Endodermal cell (in vitro differentiated cells): ENCODE data around the gene SERPINB10. TPM values are rescaled to one million over a fixed set of nuclear protein-coding genes. Genes with fewer than 3 reads are reported as not detected.
"Not testable (repeated sequence)": the region's sequence is repeated elsewhere in the genome, so short reads cannot be mapped to it uniquely, and the experiment has no call there.

Source experiments
- DNase-seq: peaks from one replicate; pipeline ENCODE4 v3.0.0-alpha.2; 2017
- H3K27ac ChIP-seq: 2 replicates; pipeline ENCODE4 v1.5.1; 2013; ENCODE audit warnings: mild to moderate bottlenecking, low read depth, low read length, moderate library complexity
- H3K27me3 ChIP-seq: 2 replicates; pipeline ENCODE4 v1.6.1; 2013; ENCODE audit warnings: mild to moderate bottlenecking, low read length, moderate library complexity; ENCODE audit not compliant: insufficient read depth, control insufficient read depth, poor library complexity, severe bottlenecking
- H3K36me3 ChIP-seq: 2 replicates; pipeline ENCODE4 v1.7.0; 2013; ENCODE audit warnings: mild to moderate bottlenecking, low read length, moderate library complexity; ENCODE audit not compliant: control insufficient read depth, insufficient read depth
- H3K4me1 ChIP-seq: one replicate; pipeline ENCODE4 v1.7.0; 2013; ENCODE audit warnings: low read length; ENCODE audit not compliant: control insufficient read depth, insufficient read depth
- H3K4me3 ChIP-seq: 2 replicates; pipeline ENCODE4 v1.5.1; 2013; ENCODE audit warnings: mild to moderate bottlenecking, low read length, moderate library complexity
- H3K9ac ChIP-seq: 2 replicates; pipeline ENCODE4 v1.6.1; 2013; ENCODE audit warnings: mild to moderate bottlenecking, low read length, moderate library complexity; ENCODE audit not compliant: poor library complexity, severe bottlenecking; ENCODE audit errors: extremely low read depth
- H3K9me3 ChIP-seq: 2 replicates; pipeline ENCODE4 v1.6.1; 2013; ENCODE audit warnings: mild to moderate bottlenecking, low read length, moderate library complexity; ENCODE audit not compliant: control insufficient read depth
- H3K27ac Mint-ChIP-seq: 2 replicates; pipeline ENCODE4 v1.8.0; 2020; ENCODE audit warnings: mixed read lengths
- H3K27me3 Mint-ChIP-seq: 2 replicates; pipeline ENCODE4 v1.8.0; 2021; ENCODE audit warnings: mild to moderate bottlenecking, mixed read lengths; ENCODE audit not compliant: insufficient read depth
- H3K36me3 Mint-ChIP-seq: 2 replicates; pipeline ENCODE4 v1.8.0; 2020; ENCODE audit warnings: low read depth, mixed read lengths
- H3K4me1 Mint-ChIP-seq: 2 replicates; pipeline ENCODE4 v1.8.0; 2020; ENCODE audit warnings: mixed read lengths
- H3K4me3 Mint-ChIP-seq: 2 replicates; pipeline ENCODE4 v1.8.0; 2020; ENCODE audit warnings: mild to moderate bottlenecking, moderate library complexity, mixed read lengths
- H3K9me3 Mint-ChIP-seq: 2 replicates; pipeline ENCODE4 v1.8.0; 2020; ENCODE audit warnings: mild to moderate bottlenecking, mixed read lengths
- WGBS, 2 experiments: methylation state at CpG; one replicate each; pipeline versions ENCODE4 v1.1.5 to v1.1.7; 2013; ENCODE audit warnings: missing lambda C conversion rate in 2 of 2, mixed read lengths in 1 of 2; ENCODE audit not compliant: insufficient coverage in 1 of 2, insufficient read length in 1 of 2; 5-methylcytosine and 5-hydroxymethylcytosine counted together
- total RNA-seq, 2 donors: library from RNA; stranded (reverse); fragmentation: NEBNext Ultra II Directional in 1 of 2; extraction: Animal tissue kit (Norgen Biotek cat#: 25700) in 1 of 2; gene quantifications; 2 replicates in 1 of 2; 3 replicates in 1 of 2; pipeline ENCODE4 v1.2.1, GENCODE V29; 2021
- TF ChIP-seq, protein P1 (sequence below): fragments of 200-600 bp; sonication (generic); conservative IDR thresholded peaks from 2 replicates; pipeline ENCODE4 v1.5.0; 2021; ENCODE audit warnings: antibody characterized with exemption, mild to moderate bottlenecking

SERPINB10 gene
- total RNA-seq, 2 donors from 2014 or later: not detected

- Histone ChIP-seq H3K27ac (no peak overlapping the region), H3K9me3 (no peaks in the 10 kb centered on the region), H3K4me3 (no peak overlapping the region), H3K36me3 (no peaks in the 10 kb centered on the region), H3K27me3 (no peaks in the 10 kb centered on the region), H3K4me1 (no peaks in the 10 kb centered on the region), H3K9ac (no peak overlapping the region)
- 89 to 90% methylated on average over 1 to 2 of the region's 2 CpGs for WGBS, 2 experiments
- Mint-ChIP-seq H3K27me3 (no peaks in the 10 kb centered on the region), H3K36me3 (no peaks in the 10 kb centered on the region), H3K4me1 (no peaks in the 10 kb centered on the region), H3K27ac (no peak overlapping the region), H3K4me3 (no peak overlapping the region), H3K9me3 (no peaks in the 10 kb centered on the region)
- no peak for DNase-seq
- TF ChIP-seq, protein P1, sequence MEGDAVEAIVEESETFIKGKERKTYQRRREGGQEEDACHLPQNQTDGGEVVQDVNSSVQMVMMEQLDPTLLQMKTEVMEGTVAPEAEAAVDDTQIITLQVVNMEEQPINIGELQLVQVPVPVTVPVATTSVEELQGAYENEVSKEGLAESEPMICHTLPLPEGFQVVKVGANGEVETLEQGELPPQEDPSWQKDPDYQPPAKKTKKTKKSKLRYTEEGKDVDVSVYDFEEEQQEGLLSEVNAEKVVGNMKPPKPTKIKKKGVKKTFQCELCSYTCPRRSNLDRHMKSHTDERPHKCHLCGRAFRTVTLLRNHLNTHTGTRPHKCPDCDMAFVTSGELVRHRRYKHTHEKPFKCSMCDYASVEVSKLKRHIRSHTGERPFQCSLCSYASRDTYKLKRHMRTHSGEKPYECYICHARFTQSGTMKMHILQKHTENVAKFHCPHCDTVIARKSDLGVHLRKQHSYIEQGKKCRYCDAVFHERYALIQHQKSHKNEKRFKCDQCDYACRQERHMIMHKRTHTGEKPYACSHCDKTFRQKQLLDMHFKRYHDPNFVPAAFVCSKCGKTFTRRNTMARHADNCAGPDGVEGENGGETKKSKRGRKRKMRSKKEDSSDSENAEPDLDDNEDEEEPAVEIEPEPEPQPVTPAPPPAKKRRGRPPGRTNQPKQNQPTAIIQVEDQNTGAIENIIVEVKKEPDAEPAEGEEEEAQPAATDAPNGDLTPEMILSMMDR: no peak
Observed at GRCh38 chr18:63922049-63922448, 14.3 kb downstream of the SERPINB10 start.

GRCh38 chr18:63924551-63924950 lies 16.8 kb downstream of the SERPINB10 start:
- H3K27ac ChIP-seq: no peak overlapping the region
- H3K9ac ChIP-seq: no peak overlapping the region
- Mint-ChIP-seq H3K27ac (no peak overlapping the region), H3K4me3 (no peak overlapping the region), H3K27me3 (no peaks in the 10 kb centered on the region), H3K9me3 (no peaks in the 10 kb centered on the region), H3K36me3 (no peaks in the 10 kb centered on the region), H3K4me1 (no peaks in the 10 kb centered on the region)
- H3K36me3 ChIP-seq: no peaks in the 10 kb centered on the region
- 88% methylated on average over 1 of the region's 1 CpG; no CpG with 5 or more reads in 1 of the 2 experiments for WGBS, 2 experiments
- no peaks in the 10 kb centered on the region for H3K9me3 ChIP-seq
- DNase-seq: no peak
- H3K4me3 ChIP-seq: no peak overlapping the region
- no peaks in the 10 kb centered on the region for H3K4me1 ChIP-seq
- TF ChIP-seq, protein P1: no peak
- no peaks in the 10 kb centered on the region for H3K27me3 ChIP-seq

DNA sequence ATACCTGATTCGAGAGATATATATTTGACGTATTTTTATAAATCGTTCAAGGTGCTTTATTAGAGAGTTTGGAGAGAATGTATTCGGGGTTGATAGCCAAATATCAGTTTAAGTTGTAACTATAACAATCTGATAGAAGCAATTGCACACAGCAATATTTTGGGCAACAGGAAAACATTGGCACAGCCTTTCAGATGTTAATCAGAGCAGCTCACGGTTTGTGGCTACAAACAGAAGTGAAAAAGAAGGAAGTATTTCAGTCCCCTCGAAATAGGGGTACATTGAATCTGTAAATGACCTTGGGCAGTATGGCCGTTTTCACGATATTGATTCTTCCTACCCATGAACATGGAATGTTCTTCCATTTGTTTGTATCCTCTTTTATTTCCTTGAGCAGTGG lies 20.6 kb downstream of the SERPINB10 start:
- no peaks in the 10 kb centered on the region for H3K4me1 Mint-ChIP-seq

DNA sequence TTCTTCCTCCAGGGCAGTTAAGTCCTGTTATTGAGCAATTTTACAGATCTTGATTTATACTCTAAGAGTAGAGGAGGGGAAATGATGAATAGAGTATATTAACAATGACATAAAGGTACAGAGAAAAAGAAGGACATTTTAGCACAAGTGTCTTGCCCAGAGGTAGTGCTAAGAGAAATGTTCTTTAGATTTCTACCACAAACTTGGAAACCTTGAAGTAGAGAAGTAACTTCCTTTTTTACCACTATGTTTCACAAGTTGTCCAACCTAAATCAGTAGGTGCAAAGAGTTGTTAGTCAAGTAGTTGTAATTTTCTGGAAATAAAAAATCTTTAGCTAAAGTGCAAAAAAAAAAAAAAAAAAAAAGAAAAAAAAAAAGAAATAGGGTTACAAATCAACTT lies 21.6 kb downstream of the SERPINB10 start:
- H3K9me3 ChIP-seq, DNase-seq, H3K36me3 Mint-ChIP-seq, H3K9me3 Mint-ChIP-seq, H3K27ac Mint-ChIP-seq, H3K4me3 ChIP-seq, H3K4me1 Mint-ChIP-seq, H3K4me3 Mint-ChIP-seq, H3K9ac ChIP-seq, H3K36me3 ChIP-seq, H3K27ac ChIP-seq, H3K27me3 ChIP-seq, H3K4me1 ChIP-seq: not testable (repeated sequence)
- H3K27me3 Mint-ChIP-seq: peaks cover 13% of the 10 kb centered on the region

More for the DNA sequence above, 20.6 kb downstream of the SERPINB10 start:
- DNase-seq: no peak
- Mint-ChIP-seq H3K4me3 (no peak overlapping the region), H3K27ac (no peak overlapping the region), H3K36me3 (no peaks in the 10 kb centered on the region), H3K9me3 (no peaks in the 10 kb centered on the region), H3K27me3 (peaks cover 6% of the 10 kb centered on the region)
- Histone ChIP-seq H3K27ac (no peak overlapping the region), H3K9ac (no peak overlapping the region), H3K9me3 (no peaks in the 10 kb centered on the region), H3K27me3 (peaks cover under 1% of the 10 kb centered on the region), H3K4me1 (no peaks in the 10 kb centered on the region), H3K4me3 (no peak overlapping the region), H3K36me3 (no peaks in the 10 kb centered on the region)
- TF ChIP-seq, protein P1: no peak
- WGBS, 2 experiments: 86 to 87% methylated on average over 4 to 8 of the region's 8 CpGs
